ENCODE results near the gene SLC1A2. TPM values are rescaled to one million over a fixed set of nuclear protein-coding genes. Genes with fewer than 3 reads are reported as not detected.

Gene SLC1A2
- total RNA-seq, 1 experiment from 2014 or later, result 0.25 TPM

DNA sequence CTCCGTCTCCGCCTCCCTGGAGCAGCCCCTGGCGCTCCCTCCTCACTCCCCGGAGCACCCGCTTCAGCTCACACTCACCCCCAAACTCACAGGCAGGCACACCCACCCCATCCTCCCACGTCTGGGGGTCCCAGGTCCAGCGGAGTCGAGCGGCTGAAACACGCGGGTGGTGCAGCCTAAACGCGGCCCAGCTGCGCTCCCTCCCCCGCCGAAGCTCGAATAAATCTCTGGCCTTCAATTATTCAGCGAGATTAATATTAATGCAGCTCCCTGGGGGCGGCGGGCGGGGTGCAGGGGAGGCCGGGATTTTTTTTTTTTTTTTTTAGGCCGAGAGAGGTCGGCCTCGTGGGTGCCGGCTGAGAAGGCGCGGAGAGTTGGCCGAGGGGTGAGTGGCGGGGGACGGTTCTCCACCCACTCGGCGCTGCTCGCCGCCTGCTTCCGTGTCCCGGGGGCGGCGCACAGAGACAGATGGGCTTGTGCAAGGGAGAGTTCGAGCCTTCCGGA is 524 bp upstream of the SLC1A2 start:
- intact Hi-C loops (cut with micrococcal nuclease), result no loop called here
- Histone ChIP-seq H3K4me2 (ENCODE audit: low read length) (no peak overlapping the region), H3K27ac (ENCODE audit: low read depth, low read length) (no peak overlapping the region), H3K79me2 (ENCODE audit: insufficient read depth, low read length) (no peaks in the 10 kb centered on the region), H2AFZ (ENCODE audit: low read depth, low read length, poor library complexity, severe bottlenecking) (no peak overlapping the region), H3K9me3 (ENCODE audit: control insufficient read depth in 1 of 2, insufficient read depth in 1 of 2, low read depth in 1 of 2, low read length in 2 of 2) (no peaks in the 10 kb centered on the region), H3K4me1 (ENCODE audit: control insufficient read depth in 1 of 2, insufficient read depth in 2 of 2, low read length in 2 of 2) (no peaks in the 10 kb centered on the region), H3K27me3 (ENCODE audit: insufficient read depth, low read length) (peaks cover 73% of the 10 kb centered on the region), H3K4me3 (replicated peaks in 1 of 2; ENCODE audit: low read depth in 1 of 2, low read length in 2 of 2) (no peak overlapping the region), H3K9me2 (ENCODE audit: insufficient read depth) (no peaks in the 10 kb centered on the region), H3K9ac (ENCODE audit: low read length) (no peak overlapping the region), H4K20me1 (ENCODE audit: insufficient read depth) (no peaks in the 10 kb centered on the region), H3K36me3 (ENCODE audit: control insufficient read depth in 1 of 2, insufficient read depth in 2 of 2, low read length in 2 of 2) (no peaks in the 10 kb centered on the region)
- ChIA-PET CTCF (no interaction called here), RAD21 (ENCODE audit: low non-redundant PET in 1 of 2, low total read pairs in 2 of 2, uncharacterized antibody in 2 of 2, unreplicated experiment in 2 of 2) (interaction anchor here in 1 of 2 experiments (0.7 kb wide), 1 partner anchor 12 kb away, joined by 3 read pairs; no protein-coding TSS in a partner anchor), POLR2A (no interaction called here)
- ATAC-seq (no peak), DNase-seq (ENCODE audit: low read depth, low spot score) (no peak)
- no TSS peak for BruUV-seq (replicated peaks)
- TF ChIP-seq SRF (IDR thresholded peaks at IDR 0.05; ENCODE audit: low read depth), result no peak
- no peak for TF ChIP-seq TCF7L2 (IDR thresholded peaks at IDR 0.05; ENCODE audit: borderline replicate concordance, extremely low read depth, insufficient read depth, insufficient read length)
- TF ChIP-seq EZH2phosphoT487 (IDR thresholded peaks at IDR 0.05; ENCODE audit: borderline replicate concordance), result no peak
- no peak for TF ChIP-seq POLR2AphosphoS5 (IDR thresholded peaks at IDR 0.05; ENCODE audit: low read depth, low read length)
- no peak for TF ChIP-seq EGR1 (IDR thresholded peaks at IDR 0.05; ENCODE audit: low read depth)
- no peak for TF ChIP-seq EZH2 (IDR thresholded peaks at IDR 0.05)
- TF ChIP-seq MAX (IDR thresholded peaks at IDR 0.05), result no peak
- TF ChIP-seq ZFX (IDR thresholded peaks at IDR 0.05), result no peak
- no peak for TF ChIP-seq ATF3 (IDR thresholded peaks at IDR 0.05)
- TF ChIP-seq JUND (IDR thresholded peaks at IDR 0.05), result no peak
- no peak for TF ChIP-seq CTCF (IDR thresholded peaks at IDR 0.05 in 2 of 3, conservative IDR thresholded peaks at IDR 0.05 in 1 of 3; ENCODE audit: borderline replicate concordance in 1 of 3, insufficient read depth in 1 of 3, low read depth in 2 of 3, low read length in 2 of 3)
- TF ChIP-seq ELF1 (IDR thresholded peaks at IDR 0.05; ENCODE audit: borderline replicate concordance, low read depth), result no peak
- no peak for TF ChIP-seq POLR2A (IDR thresholded peaks at IDR 0.05; ENCODE audit: borderline replicate concordance, extremely low read depth, insufficient read depth, insufficient read length)
- TF ChIP-seq RAD21 (IDR thresholded peaks at IDR 0.05; ENCODE audit: low read depth), result no peak
- TF ChIP-seq CBX3 (IDR thresholded peaks at IDR 0.05; ENCODE audit: low read depth), result no peak
- no peak for TF ChIP-seq SIN3A (IDR thresholded peaks at IDR 0.05; ENCODE audit: low read depth)
- no peak for TF ChIP-seq ZNF274 (IDR thresholded peaks at IDR 0.05; ENCODE audit: low read depth, low read length)
- TF ChIP-seq ZBTB33 (IDR thresholded peaks at IDR 0.05; ENCODE audit: extremely low read depth, insufficient replicate concordance, low read length), result no peak
- no peak for TF ChIP-seq SP1 (IDR thresholded peaks at IDR 0.05; ENCODE audit: low read depth)
- no peak for TF ChIP-seq FOSL1 (IDR thresholded peaks at IDR 0.05; ENCODE audit: low read depth)

All from HCT116 (cell line).